NCI-H1694 treated with DMSO at 0.1 percent for 48 hours (cell line): Measurements from ENCODE around the gene SLC17A2.
"Not testable (repeated sequence)": the region's sequence is repeated elsewhere in the genome, so short reads cannot be mapped to it uniquely, and the experiment has no call there.

ENCODE experiments used
- DNase-seq: peaks from one replicate; lab custom pipeline; 2025; lab: John Stamatoyannopoulos, UW

Gene SLC17A2

GRCh38 chr6:25951296-25952032 lies 21.0 kb upstream of the SLC17A2 start:
- DNase-seq: no peak

DNA sequence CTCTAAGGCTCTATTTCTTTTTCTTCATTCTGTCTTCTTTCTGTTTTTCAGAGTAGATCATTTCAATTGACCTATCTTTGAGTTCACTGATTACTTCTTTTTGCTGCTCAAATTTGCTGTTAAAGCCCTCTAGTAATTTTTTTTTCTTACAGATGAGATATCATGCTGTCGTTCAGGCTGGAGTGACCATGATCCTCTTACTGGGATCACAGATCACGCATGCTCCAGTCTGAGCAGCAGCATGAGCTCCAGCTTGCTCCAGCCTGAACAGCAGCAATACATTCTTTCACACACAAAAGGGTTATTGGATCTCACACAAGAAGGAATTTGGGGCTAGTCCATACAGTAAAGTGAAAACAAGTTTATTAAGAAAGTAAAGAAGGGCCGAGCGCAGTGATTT lies 19.8 kb upstream of the SLC17A2 start:
- DNase-seq: no peak

DNA sequence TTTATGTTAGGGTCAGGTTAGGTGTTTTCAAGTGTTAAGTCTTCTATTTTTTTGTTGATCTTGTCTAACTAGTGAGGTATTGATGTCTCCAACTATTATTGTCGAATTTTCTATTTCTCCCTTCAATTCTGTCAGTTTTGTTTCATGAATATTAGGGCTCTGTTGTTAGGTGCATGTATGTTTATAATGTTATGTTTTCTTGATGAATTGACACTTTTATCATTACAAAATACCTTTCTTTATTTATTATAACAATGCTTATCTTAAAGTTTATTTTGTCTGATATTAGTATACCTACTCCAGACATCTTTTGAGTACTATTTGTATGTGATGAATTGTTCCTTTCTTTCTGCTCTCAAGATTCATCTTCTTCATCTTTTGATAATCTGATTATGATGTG lies 19.2 kb upstream of the SLC17A2 start:
- DNase-seq: no peak

- DNase-seq: not testable (repeated sequence)
Measured at GRCh38 chr6:25947492-25947891, 17.0 kb upstream of the SLC17A2 start.

GRCh38 chr6:25946631-25947030 lies 16.1 kb upstream of the SLC17A2 start:
- DNase-seq: no peak

DNA sequence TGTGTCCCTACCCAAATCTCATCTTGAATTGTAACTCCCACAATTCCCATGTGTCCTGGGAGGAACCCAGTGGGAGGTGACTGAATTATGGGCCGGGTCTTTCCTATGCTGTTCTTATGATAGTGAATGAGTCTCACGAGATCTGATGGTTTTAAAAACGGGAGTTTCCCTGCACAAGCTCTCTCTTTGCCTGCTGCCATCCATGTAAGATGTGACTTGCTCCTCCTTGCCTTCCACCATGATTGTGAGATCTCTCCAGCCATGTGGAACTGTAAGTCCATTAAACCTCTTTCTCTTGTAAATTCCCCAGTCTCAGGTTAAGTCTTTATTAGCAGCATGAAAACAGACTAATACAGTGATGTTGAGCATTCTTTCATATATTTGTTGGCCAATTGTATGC lies 15.2 kb upstream of the SLC17A2 start:
- not testable (repeated sequence) for DNase-seq

DNA sequence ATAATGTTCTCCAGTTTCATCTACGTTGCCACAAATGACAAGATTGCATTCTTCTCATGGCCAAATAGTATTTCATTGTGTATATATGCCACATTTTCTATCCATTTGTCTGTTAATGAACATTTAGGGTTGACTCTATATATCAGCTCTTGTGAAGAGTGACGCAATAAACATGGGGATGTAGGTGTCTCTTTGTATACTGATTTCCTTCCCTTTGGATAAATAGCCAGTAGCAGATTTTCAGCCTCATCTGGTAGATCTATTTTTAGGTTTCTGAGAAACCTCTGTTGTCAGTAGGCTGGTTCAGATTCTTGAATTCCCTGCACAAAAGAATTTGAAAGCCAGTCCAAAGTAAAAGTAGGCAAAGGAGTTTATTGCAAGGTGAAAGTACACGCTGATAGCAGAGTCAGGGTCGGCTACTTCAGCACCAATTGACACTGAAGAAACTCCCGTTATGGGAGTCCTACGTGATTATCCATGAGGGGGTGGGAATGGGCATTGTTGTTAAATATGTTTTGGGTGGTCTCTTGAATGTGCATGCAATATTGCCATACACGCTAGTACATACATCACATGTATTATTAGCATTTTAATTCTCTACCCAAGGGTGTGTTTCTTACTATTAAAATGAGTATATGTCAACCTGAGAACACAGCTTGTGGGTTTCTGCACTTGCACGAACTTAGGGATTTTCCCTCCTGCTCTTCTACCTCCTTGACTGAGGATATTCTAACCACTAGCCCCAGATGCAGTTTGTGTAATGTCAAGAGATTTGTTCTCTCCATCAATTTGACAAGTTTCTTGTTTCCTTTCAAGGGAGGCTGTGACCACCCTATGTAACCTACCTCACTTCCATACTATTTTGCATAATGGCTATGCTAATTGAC lies 14.4 kb upstream of the SLC17A2 start:
- no peak for DNase-seq

DNA sequence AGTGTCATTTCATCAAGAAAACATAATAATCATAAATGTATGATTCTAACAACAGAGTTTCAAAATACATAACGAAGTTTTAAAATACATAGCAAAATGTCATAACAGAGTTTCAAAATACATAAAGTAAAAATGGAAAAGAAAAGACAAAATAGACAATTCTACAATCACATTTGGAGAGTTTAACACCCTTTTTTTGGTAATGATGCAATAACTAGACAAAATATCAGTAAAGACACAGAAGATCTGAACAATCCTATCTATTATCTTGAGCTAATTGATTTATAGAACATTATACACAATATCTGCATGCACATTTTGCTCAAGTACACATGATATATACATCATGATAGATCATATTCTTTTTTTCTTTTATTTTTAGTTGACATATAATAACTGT lies 13.4 kb upstream of the SLC17A2 start:
- no peak for DNase-seq

GRCh38 chr6:25942561-25943147 lies 12.2 kb upstream of the SLC17A2 start:
- peak; percentile 49 for DNase-seq

DNA sequence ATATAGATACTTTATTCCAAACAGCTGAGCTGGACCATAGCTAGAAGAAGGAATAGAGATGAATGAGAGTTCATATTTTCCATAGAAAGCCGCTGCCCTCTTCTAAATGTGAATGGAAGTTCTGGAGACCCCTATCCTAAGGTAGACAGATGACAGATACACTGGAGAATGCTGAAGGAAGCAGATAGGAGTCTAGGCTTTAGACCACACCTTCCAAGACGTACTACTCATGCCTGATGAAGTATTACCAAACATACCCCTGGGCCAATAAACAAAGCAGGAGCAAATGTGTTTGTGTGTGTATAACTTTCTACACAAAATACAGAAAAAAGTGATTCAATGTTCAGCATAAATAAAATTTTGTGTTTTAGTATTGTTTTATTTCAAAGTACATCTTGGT lies 9.1 kb upstream of the SLC17A2 start:
- no peak for DNase-seq

DNA sequence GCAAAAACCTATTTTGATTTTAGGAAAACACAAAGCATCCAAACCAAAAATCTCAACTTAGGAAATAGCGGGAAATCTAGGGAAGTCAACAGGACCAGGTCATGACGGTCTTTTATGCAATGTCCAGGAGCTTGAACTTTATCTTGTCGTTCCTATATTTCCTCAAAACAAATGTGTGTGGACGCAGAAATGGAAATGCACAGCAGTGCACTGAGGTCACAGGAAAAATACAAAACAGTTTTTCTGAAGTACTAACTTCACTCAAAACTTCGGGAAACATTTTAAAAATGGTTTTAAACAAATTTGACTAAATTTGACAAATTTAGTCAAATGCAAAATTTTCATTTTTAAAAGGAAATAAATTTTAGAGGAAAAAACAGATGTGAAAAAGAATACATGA lies 5.5 kb upstream of the SLC17A2 start:
- no peak for DNase-seq

DNA sequence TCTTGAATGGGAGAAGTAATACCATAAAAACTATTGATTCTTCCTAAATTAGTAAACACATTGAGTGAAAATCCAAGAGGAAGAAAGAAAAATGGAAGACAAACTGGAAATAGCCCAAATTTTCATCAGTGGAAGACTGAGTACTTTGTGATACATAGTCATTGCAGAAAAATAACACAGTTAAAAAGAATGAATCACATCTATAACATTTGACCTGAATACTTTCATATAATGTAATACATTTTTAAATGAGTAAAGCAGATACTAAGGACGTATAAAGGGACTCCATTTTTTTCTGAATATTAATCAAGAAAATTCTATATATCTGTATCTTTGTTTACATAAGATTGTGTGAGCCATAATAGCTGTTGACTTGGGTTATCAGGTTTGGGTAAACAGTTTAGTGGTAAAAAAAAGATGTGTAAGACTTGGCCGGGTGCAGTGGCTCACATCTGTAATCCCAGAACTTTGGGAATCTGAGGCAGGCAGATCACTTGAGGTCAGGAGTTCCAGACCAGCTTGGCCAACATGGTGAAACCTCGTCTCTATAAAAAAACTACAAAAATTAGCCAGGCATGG lies 4.3 kb upstream of the SLC17A2 start:
- no peak for DNase-seq

DNA sequence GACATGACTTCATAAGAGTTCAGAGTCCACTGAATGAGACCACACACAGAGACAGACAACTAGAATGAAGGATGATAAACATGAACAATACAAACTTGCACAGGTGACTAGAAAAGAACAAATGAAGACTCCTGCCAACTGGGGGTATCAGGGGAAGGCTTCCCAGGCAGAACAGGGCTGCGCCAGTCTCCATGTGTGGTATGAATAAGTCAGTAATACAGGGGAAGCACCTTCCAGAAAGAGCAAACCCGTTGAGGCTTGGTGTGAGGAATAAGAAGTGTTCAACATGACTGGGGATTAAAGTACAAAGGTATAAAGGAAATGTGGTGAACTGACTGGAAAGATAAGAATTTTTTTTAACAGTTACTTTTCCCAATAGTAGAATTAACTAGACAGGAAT lies 3.7 kb upstream of the SLC17A2 start:
- DNase-seq: no peak

GRCh38 chr6:25931411-25931709 lies 869 bp upstream of the SLC17A2 start:
- no peak for DNase-seq

DNA sequence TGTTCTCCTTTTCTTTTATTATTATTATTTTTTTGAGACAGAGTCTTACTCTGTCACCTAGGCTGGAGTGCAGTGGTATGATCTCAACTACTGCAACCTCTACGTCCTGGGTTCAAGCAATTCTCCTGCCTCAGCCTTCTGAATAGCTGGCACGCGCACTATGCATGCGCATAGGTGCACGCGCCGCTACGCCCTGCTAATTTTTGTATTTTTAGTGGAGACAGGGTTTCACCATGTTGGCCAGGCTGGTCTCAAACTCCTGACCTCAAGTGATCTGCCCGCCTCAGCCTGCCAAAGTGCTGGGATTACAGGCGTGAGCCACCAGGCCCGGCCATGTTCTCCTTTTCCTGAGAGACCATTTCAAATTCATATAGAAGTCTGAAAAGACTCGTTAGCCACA lies 706 bp downstream of the SLC17A2 start:
- not testable (repeated sequence) for DNase-seq

- DNase-seq: no peak
Measured at GRCh38 chr6:25928562-25929324, 1.7 kb downstream of the SLC17A2 start.

DNA sequence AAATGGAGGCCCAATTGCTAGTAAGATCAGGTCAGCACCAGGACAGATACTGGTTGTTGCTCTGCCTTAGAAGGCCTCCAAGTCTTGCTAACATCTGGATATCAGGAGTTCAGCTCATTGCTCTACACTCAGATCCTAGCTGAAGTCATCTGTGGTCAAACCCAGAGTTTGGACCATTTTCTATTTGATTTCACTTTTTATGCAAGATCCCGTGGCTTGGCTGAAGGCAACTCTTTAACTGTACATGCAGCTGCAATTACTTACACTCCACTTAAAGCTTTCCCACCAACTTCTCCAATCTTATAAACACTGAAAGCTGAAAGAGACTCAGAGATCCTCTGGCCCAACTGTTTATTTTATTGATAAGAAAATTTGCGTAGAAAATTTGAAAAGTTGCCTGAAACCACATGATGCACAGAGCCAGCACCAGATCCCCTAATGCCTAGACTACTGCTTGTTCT lies 2.7 kb downstream of the SLC17A2 start:
- no peak for DNase-seq

DNA sequence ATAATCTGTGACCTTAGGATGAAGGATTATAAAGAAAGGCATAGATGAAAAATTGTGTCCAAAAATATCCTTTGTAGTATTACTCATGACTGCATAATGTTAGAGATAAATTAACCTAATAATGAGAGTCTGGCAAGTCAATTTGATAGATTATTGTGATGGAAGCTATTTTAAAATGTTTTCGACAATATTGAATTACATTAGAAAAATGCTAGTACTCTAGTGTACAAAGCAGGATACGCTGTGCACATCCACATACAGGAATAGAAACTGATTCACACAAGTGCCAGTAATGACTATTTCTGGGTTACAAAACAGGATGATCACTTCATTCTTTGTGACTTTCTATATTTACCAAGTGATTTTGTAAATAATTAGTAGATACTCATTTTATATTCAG lies 3.3 kb downstream of the SLC17A2 start:
- DNase-seq: no peak

DNA sequence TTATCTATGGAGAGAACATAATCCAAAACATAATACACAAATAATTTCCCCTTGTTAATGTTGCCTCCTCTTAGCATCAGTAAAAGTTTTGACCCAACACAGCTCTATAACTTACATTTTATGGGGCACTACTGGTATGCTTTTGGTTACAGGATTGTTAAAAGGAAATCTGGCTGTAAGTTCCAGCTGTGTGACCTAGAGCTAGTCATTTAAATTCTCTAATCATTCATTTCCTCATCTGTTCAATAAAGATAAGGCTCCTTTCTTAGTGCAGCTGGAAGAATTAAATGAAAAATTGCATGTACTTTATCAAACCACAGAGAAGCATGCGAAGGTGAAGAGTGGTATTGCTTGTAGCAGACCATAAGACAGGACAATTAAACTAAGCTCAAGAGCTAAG lies 4.6 kb downstream of the SLC17A2 start:
- DNase-seq: no peak

DNA sequence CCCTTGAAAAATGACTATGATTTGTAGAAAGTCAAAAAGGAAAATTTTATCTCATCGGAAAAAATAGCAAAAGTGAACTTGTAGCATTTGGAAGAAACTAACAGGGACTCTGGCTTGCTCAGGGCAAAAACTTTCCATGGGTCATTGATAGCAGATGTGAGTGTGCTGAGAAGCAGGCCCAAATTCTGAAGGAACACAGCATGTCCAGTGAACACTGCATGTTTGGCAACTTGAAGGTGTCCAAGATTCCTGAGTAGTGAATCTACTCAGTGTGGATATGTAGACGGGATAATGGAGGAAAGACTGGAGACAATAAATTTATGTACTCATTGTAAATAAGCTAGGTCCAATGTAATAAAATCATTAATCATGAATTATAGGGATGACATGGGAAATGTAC lies 8.2 kb downstream of the SLC17A2 start:
- DNase-seq: no peak

DNA sequence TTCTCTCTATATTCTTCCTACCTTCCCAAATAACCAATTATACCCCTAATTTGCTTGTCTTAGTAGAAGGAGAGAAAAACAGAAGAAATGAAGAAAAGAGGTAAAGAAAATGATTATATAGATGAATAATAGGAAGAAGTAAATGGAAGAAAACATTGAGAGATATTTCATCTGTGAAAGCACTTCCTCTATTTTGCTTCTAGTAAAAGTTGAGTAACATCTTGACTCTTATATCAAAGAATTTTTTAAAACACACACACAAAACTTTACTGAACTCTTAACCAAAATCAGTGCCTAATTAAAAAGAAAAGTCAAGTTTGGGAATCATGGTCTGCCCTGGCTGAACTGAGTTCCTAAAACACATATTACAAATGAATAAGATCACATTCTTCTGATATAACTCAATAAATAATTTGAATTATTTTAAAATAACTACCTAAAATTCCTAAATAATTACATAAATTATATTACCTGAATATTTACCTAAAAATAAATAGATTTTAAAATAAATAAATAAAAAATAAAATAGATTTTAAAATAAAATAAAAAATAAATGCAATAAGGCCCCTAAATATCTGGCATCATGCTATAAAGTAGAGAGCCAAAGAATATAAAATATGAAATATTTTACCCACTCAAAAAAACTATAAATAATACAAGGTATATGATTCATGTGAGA lies 8.8 kb downstream of the SLC17A2 start:
- DNase-seq: no peak
